ENCODE measurements around the gene RPS6KC1. TPM values are rescaled to one million over a fixed set of nuclear protein-coding genes. Genes with fewer than 3 reads are reported as not detected.

The RPS6KC1 gene
- total and polyA plus RNA-seq, 9 of the 15 experiments (the other 6 are each of a cell fraction or from before 2014, with no cell fraction given) = 4.3 to 34.6 (median 20.9) TPM

- TF ChIP-seq ZNF395 (CRISPR knock-in tag; IDR thresholded peaks at IDR 0.05) = no peak
- TF ChIP-seq ZNF146 (CRISPR knock-in tag; IDR thresholded peaks at IDR 0.05; ENCODE audit: unreplicated experiment) = no peak
- TF ChIP-seq CCAR2 (IDR thresholded peaks at IDR 0.05; ENCODE audit: low read depth, low read length) = no peak
- TF ChIP-seq KAT2B (IDR thresholded peaks at IDR 0.05; ENCODE audit: low read depth, low read length) = no peak
- TF ChIP-seq SPI1 (IDR thresholded peaks at IDR 0.05; ENCODE audit: borderline replicate concordance, low read depth, low read length) = no peak
- peak; percentile 83 for TF ChIP-seq SMARCA4 (IDR thresholded peaks at IDR 0.05)
- no peak for TF ChIP-seq JUN (IDR thresholded peaks at IDR 0.05; ENCODE audit: borderline replicate concordance, low read depth, low read length)
- TF ChIP-seq JUN (CRISPR knock-in tag; IDR thresholded peaks at IDR 0.05; ENCODE audit: borderline replicate concordance) = no peak
- TF ChIP-seq TEAD1 (CRISPR knock-in tag; IDR thresholded peaks at IDR 0.05) = no peak
- no peak for TF ChIP-seq SIN3B (IDR thresholded peaks at IDR 0.05; ENCODE audit: low read depth)
- no peak for TF ChIP-seq KDM4B (IDR thresholded peaks at IDR 0.05; ENCODE audit: borderline replicate concordance in 2 of 2, low read depth in 1 of 2)
- no peak for TF ChIP-seq CEBPZ (IDR thresholded peaks at IDR 0.05; ENCODE audit: borderline replicate concordance, low read depth, low read length)
- TF ChIP-seq DEAF1 (CRISPR knock-in tag; IDR thresholded peaks at IDR 0.05) = no peak
- no peak for TF ChIP-seq JUNB (CRISPR knock-in tag; conservative IDR thresholded peaks at IDR 0.05)
- TF ChIP-seq, protein P1, sequence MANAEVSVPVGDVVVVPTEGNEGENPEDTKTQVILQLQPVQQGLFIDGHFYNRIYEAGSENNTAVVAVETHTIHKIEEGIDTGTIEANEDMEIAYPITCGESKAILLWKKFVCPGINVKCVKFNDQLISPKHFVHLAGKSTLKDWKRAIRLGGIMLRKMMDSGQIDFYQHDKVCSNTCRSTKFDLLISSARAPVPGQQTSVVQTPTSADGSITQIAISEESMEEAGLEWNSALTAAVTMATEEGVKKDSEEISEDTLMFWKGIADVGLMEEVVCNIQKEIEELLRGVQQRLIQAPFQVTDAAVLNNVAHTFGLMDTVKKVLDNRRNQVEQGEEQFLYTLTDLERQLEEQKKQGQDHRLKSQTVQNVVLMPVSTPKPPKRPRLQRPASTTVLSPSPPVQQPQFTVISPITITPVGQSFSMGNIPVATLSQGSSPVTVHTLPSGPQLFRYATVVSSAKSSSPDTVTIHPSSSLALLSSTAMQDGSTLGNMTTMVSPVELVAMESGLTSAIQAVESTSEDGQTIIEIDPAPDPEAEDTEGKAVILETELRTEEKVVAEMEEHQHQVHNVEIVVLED (CRISPR knock-in tag; IDR thresholded peaks at IDR 0.05) = no peak
These were observed 209.5 kb downstream of the RPS6KC1 start (continued) for GRCh38 chr1:213260311-213261075.

All from K562 (cell line).